Brain pericyte (primary cell): Measurements from ENCODE around the gene BOC.
A peak's percentile ranks its signal among the peaks of the same experiment; 100 is the strongest.

Experiments used
- DNase-seq: peaks from one replicate; pipeline ENCODE4 v3.0.0-alpha.2; 2012; ENCODE audit warnings: low read depth, low spot score

Gene BOC

DNA sequence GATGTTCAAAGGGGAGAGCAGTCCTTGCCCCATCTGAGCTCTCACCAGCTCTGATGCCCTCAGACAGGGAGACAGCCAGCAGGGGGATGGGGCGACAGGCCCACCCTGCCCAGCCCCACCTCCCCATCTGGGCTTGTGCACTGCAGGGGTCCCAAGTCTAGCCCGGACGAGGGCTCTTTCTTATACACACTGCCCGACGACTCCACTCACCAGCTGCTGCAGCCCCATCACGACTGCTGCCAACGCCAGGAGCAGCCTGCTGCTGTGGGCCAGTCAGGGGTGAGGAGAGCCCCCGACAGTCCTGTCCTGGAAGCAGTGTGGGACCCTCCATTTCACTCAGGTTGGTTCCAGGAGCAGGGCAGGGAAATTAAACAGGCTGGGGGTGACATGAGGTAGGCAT is 73.9 kb downstream of the BOC start:
- DNase-seq: no peak

DNA sequence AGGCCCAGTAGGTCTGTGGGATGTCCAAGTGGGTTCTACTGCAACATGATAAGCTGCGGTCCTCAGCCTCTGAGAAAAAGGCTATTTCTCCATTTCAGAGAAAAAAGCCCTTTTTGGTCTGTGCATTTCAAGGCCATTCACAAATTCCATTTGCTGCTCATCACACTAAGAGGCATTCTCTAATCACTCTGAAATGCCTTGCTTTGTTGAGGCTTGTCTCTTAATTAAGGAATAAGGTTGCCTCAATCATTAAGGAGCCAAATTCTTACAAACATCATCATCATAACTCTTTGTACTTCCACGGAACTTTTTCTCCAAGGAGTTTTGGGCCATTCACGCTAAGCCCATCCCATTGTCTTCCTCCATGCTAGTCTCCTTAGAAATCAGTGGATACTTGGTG is 74.4 kb downstream of the BOC start:
- no peak for DNase-seq

DNA sequence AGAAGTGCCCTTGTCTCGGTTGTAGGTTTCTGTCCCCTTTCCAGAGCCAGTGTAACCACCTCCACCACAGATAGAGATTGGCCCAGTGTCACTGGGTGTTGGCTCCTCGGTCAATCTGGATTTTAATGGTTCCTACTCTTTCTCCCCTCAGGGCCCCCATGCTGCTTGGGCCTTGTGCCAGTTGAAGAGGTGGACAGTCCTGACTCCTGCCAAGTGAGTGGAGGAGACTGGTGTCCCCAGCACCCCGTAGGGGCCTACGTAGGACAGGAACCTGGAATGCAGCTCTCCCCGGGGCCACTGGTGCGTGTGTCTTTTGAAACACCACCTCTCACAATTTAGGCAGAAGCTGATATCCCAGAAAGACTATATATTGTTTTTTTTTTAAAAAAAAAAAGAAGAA is 75.2 kb downstream of the BOC start:
- no peak for DNase-seq

DNA sequence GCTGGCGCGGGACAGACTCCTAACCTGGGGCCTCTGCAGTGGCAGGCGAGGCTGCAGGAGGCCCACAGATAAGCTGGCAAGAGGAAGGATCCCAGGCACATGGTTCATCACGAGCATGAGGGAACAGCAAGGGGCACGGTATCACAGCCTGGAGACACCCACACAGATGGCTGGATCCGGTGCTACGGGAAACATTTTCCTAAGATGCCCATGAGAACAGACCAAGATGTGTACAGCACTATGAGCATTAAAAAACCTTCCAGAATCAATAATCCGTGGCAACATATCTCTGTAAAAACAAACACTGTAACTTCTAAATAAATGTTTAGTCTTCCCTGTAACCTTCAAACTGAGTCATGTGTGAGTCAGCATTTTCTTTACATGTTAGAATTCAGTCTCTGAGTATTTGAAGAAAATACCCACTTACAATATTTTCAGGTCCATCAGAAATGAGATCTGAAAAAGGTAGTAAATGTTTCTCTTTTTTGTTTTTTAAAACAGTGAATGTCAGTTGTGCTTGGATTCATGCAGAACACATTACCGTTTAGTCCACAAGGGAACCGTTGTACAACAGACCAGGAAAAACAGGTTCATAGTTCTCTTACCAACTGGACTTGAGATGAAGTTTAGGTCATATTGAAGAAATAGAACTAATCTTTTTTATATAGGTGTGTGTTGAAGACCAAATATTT is 75.9 kb downstream of the BOC start:
- peak; percentile 70 for DNase-seq

DNA sequence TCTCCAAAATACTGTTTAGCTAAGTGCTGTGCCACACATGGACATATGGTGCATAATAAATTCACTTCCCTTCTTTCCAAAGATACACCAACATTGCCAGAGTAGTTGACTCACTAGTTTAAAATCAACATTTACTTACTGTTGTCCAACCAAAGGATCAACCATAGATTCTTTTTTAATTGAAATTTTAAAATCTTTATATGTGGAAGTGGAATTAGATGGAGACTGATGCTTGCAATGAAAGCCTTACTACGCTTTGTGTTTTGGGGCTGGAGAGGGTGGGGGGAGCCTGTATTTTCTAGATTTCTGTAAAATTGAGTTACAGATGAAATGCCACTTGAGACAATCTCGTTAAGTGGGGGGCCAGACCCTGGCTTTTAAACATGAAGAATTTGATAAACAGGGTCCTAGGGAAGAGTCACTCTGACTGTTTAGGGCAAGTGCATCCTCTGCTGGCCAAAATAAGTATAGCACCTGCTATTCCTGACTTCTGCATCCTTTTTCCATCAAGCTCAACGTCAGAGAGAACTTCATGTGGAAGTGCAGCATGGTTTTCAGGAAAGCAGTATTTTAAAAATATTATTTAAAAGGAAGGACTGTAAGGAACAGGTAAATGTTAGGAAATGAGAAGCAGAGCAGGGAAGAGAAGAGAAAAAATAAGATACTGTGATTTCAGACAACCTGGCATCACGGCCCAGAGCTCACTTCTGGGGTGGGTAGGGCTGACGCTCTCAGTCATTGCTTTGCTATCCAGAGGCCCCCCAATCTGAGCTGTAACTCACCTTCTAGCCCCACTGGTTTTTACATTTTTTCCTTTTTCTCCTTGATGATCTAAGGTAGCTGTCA is 76.7 kb downstream of the BOC start:
- DNase-seq: peak; percentile 55

DNA sequence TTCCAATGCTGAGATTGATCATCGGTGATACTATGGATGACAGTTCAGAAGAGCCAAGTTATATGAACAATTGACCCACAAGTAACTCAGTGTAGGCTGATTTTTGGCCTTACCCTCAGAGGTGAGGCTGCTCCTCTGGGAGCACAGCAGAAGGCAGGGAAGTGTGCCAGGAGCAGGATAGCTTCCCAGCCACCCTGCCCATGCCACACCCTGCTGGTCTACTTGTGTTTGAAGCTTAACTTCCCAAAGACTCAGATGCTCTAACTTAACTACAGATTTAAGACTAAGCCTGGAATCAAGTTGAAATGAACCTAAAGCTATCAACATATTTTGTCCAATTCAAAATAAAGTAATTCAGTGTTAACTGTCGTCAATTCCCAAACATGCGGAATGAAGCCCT is 77.5 kb downstream of the BOC start:
- DNase-seq: no peak

DNA sequence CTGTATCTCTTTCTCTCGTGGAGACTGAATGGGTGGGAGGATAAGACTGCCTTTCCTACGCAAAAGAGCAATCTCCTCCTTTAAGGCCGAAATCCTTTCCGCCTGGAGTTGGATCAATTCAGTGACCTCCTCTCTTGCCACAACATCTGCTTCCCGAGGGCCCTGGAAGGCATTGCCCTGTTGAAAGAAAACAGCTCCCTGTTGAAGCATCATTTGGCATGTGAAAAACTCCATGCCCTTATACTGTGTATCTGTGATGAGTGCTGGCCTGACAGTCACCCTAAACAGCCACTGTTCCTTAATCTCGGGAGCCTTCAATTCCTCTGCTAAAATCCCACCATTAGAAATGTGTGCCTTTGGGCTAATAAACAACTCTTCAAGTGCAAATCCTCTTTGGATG is 80.2 kb downstream of the BOC start:
- no peak for DNase-seq

DNA sequence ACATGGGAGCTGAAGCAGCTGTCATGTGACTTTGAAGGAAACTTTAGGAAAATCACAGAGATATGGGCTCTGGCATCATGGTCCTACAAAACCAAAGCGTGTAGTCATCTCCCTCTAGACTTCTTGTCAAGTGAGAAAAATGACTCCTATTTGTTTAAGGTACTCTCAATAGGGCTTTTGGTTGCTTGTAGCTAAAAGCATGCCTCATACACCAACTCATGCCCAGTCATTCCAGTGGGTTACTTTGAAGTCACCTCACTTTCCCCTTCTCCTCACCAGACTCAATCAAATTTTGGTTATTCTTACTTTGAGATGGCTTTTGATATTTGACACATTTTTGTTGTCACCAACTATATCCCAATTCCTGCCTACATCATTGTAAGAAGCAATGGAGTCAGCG is 81.6 kb downstream of the BOC start:
- DNase-seq: no peak

DNA sequence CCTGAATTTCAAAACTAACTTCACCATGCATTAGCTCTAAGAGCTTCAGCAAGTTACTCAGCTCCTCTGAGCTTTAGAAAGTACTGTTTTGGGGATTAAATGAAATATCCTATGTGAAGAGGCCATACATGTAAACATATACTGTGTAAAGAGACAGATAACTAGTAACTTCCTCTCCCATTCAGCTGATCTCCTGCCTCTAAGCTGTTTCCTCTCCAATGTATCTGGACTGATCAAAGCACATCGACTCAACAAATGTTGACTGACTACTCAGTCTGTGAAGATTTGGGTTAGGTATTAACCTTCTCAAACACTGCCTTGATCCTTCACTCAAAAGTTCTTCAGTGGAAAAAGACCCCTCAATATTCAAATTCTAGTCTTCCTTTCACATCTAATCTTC is 82.0 kb downstream of the BOC start:
- DNase-seq: no peak

DNA sequence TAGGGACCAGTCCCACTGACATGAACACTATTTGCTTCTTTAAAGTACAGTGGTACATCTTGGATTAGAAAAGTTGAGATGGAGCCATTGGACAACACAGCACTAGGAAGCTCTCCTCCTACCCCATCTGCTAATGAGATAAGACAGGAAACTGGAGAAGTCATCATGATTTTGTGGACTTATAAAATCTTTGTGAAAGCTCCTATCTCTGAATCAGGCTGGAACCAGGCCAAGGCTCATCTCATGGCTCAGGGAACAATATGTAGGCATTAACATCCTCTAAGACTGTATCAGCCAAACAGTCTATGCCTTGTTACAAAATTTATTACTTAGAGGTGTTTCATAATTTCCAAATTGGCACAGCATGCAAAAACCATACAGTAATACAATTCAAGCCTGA is 84.1 kb downstream of the BOC start:
- DNase-seq: no peak

DNA sequence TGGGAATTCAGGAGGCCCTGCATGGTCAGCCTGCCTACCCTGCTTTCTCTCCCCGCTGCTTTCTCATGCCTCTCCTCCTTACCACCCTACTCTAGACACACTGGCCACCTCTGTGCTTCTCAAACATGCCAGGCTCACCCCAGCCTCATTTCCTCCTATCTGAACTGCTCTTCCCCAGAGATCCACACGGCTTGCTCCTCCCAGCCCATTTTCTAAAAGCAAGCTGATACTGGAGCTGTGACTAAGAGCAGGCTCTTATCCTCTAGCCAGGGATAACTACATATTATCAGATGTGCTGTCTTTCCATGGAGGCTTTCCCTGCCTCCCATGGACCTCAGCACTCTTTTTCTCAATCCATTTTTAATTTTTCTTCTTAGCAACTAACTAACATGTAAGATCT is 85.9 kb downstream of the BOC start:
- no peak for DNase-seq

DNA sequence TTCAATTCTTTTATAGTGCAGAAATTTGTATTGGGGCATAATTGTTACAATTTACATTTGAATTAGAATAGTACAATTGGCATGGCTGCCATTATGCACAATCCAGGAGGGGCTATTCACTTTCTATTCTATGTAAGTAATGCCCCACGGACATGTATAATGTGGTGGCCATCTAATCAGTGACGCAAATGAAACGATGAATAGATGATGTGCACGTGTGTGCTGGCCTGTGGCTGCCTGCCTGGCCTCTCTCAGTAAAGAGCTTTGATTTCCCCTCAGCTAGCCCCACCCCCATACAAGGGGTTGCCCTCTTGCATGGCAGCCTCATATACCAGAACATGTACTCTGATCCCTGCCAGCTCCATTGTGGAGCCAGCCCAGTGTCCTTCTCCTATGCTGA is 86.5 kb downstream of the BOC start:
- no peak for DNase-seq

DNA sequence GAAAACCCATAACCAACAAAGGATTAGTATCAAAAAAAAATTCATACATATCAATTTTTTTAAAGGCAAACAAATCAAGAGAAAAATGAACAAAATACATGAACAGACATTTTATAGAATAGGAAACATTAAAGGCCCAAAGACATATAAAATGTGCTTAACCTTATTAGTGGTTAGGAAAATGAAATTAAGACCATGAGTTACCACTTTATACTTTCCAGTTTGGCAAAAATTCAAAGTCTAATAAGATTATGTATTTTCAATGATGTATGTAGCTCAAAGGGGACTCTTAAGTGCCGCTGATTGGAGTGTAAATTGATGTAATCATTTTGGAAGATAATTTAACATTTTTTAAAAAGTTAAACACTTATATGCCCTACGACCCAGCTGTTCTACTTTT is 89.2 kb downstream of the BOC start:
- no peak for DNase-seq

DNA sequence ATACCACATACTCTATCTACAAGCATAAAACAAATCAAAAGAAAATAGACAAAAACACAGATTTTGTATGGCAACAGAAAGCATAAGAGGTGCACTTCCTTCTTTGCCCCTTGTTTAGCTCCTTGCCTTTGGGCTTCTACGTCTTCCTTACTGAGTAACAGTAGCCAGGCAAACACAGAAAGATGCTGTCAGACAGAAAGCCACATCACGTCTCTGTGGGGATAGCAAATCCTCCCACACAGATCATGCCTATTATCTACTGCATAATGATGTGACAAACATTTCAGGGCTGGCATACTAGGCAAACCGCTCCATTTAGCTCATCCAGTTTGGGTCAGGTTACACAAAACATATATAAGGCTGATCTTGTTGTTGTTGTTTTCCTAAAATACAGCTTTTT is 92.7 kb downstream of the BOC start:
- no peak for DNase-seq

DNA sequence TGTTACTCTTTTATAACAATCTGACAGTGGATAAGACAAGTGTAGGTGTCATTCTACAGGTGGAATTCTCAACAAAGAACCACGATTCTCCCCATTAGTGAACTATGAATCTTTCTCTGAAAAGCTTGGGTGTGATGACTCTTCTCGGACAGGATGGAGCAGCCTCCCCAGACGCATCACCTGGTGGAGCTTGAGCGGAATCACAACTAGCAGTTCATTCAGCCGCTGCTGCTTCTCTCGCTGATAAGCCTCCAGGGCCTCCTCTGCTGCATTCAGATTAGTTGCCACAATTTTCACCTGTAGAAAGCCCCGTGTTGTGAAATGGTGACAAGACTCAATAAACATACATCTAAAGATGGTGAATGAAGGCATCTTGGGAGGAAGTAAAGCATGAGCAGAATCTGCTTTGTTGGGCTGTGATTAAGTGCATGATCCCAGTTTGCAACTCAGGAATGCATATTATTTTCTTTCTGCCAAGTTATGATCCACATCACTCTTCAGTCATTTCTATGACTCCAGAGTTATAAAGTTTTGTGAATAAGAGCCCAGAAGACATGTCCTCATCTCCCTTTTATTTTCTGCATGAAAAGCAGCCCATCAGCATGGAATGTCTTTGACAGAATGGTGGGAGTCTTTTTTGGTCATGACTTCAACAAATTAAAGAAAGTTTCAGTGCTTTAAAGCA is 93.6 kb downstream of the BOC start:
- no peak for DNase-seq

DNA sequence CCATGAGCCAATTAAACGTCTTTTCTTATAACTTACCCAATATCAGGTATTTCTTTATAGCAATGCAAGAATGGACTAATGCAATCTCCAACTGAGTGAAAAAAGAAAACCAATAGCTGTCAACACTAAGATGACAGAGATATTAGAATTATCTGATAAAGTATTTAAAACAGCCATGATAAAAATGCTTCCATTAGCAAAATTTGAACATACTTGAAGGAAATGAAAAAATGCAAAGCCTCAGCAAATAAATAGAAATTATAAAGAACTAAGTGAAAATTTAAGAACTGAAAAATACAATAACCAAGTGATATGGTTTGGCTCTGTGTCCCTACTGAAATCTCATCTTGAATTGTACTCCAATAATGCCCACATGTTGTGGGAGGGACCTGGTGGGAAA is 99.6 kb downstream of the BOC start:
- no peak for DNase-seq

DNA sequence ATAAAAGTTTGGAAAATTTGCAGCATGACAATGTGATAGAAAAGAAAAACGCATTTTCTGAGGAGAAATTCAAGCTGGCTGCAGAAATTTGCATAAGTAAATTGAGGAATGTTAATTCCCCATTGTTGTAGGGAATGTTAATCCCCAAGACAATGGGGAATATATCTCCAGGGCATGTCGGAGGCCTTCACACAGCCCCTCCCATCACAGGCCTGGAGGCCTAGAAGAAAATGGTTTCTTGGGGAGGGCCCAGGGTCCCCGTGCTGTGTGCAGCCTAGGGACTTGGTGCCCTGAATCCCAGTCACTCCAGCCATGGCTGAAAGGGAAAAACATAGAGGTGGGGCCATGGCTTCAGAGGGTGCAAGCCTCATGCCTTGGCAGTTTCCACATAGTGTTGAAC is 101.1 kb downstream of the BOC start:
- no peak for DNase-seq

DNA sequence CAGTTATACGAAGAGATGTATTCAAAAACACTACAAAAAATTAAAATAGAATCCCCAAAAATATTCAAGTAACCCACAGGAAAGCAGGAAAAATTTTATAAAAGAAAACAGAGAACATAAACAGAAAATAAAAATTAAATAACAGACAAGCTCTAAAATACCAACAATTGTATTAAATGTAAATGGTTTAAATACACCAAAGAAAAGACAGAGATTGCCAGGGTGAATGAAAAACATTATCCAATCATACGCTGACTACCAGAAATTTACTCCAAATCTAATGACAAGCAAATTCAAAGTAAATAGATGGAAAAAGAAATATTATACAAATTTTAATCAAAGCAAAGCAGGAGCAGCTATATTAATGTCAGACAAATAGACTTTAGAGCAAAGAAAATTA is 103.6 kb downstream of the BOC start:
- DNase-seq: no peak

DNA sequence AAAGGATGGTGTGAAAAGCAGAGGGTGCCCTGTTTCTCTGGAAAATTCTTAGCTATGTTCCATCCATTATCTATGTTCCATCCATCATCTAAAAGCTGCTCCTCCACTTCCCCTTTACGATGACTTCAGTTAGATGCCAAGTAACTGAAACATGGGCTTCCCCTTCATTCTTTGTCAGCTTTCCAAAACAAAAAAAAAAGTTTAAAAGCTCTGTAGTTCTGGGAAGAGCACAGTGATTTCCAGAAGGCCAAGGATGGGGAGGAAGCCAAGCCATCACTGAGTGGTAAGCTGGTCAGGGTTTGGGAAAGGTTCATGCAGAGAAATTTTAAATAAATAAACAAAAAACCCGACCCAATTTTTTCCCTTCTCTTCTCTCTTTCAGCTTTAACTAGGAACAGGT is 118.4 kb downstream of the BOC start:
- DNase-seq: no peak

DNA sequence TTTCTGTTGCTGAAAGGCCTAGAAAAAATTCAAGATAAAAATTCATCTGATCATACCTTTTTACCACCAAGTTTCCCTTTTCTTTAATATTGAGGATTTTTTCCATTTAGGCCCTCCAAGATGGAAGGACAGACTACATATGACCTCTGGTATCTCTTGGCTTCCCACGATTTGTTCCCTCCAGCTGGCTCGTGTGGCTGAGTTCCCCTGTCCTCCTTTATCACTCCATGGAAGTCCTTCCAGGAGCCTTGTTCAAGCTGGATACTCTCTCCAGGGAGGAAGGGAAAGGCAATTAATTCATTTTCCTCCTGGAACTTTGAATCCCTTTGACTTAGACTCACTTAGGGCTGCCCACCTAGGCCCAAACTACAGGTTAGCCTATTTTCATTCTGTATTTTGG is 119.4 kb downstream of the BOC start:
- no peak for DNase-seq

DNA sequence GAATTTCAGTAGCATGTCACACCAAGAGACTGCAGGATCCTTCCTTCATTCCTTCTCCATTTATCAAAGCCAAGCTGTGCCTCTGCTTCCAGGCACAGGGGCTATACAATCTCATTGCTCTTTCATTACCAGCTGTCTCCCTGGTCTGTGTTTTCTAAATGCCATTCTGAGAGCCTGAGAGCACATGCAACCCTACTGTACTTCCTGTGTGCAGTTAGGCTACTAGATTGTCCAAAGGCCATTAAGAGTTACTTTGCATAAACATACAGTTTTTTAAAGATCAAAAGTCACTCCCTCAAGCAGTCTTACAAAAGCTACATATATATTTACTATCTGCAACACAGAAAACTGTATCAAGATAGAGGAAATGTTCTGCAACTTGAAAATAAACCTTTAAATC is 119.8 kb downstream of the BOC start:
- DNase-seq: no peak
